Gastroesophageal sphincter (tissue), 4 donors: Measurements from ENCODE around the gene ANKMY2. TPM values are rescaled to one million over a fixed set of nuclear protein-coding genes. Genes with fewer than 3 reads are reported as not detected.

Experiments
- ATAC-seq: fragments of 150-250 bp; one replicate; pipeline ENCODE4 v1.9.1; 2016; ENCODE audit warnings: mild to moderate bottlenecking, moderate library complexity
- H3K27ac ChIP-seq, 4 donors: fragments of 200-600 bp; sonication (generic) in 3 of 4; 1 replicate in 3 of 4; 2 replicates in 1 of 4; pipeline ENCODE4 v1.5.1; 2016 to 2019
- H3K27me3 ChIP-seq: fragments of 200-600 bp; sonication (generic); one replicate; pipeline ENCODE4 v1.5.1; 2019
- H3K36me3 ChIP-seq, 2 donors: fragments of 200-600 bp; sonication (generic); one replicate each; pipeline ENCODE4 v1.5.1; 2019; ENCODE audit warnings: control low read depth in 1 of 2
- H3K4me1 ChIP-seq, 3 donors: fragments of 200-600 bp; sonication (generic); 1 replicate in 2 of 3; 2 replicates in 1 of 3; pipeline ENCODE4 v1.5.1; 2016 to 2019; ENCODE audit warnings: control low read depth in 2 of 3
- H3K4me3 ChIP-seq, 2 donors: fragments of 200-600 bp; sonication (generic); one replicate each; pipeline ENCODE4 v1.5.1; 2019; ENCODE audit warnings: mild to moderate bottlenecking in 1 of 2, moderate library complexity in 1 of 2
- H3K9me3 ChIP-seq, 3 donors: fragments of 200-600 bp; sonication (generic); one replicate each; pipeline ENCODE4 v1.5.1; 2017 to 2019; ENCODE audit warnings: control low read depth in 2 of 3
- EP300 ChIP-seq: sonication (generic); formaldehyde crosslinking; IDR thresholded peaks from one replicate; pipeline ENCODE4 v1.6.1; 2017; ENCODE audit warnings: antibody characterized with exemption, mild to moderate bottlenecking
- POLR2A ChIP-seq, 2 donors: fragments of 450-650 bp; IDR thresholded peaks; one replicate each; pipeline ENCODE4 v1.6.1; 2017; ENCODE audit warnings: antibody characterized with exemption in 2 of 2, mild to moderate bottlenecking in 2 of 2, moderate library complexity in 1 of 2
- POLR2AphosphoS5 ChIP-seq: sonication (generic); formaldehyde crosslinking; IDR thresholded peaks from one replicate; pipeline ENCODE4 v1.6.1; 2017; ENCODE audit warnings: antibody characterized with exemption
- WGBS, 2 donors: methylation state at CpG; one replicate each; pipeline ENCODE4 v1.1.5; 2018; ENCODE audit warnings: low coverage in 1 of 2; 5-methylcytosine and 5-hydroxymethylcytosine counted together
- total RNA-seq, 4 donors: library from RNA; depleted of rRNA; stranded (reverse); fragments of >200 nt; gene quantifications; one replicate each; pipeline ENCODE4 v1.1.0, GENCODE V29; 2016
- TF ChIP-seq, protein P1 (sequence below), 4 experiments: fragments of 200-600 bp in 2 of 4; fragments of 450-650 bp in 2 of 4; sonication (generic) in 1 of 4; IDR thresholded peaks; one replicate each; pipeline ENCODE4 v1.5.1; 2017 to 2019; ENCODE audit warnings: antibody characterized with exemption in 4 of 4, mild to moderate bottlenecking in 2 of 4, moderate library complexity in 2 of 4

Gene ANKMY2
- total RNA-seq, 4 donors from 2014 or later, result 13.2 to 37.9 (median 25.3) TPM

DNA sequence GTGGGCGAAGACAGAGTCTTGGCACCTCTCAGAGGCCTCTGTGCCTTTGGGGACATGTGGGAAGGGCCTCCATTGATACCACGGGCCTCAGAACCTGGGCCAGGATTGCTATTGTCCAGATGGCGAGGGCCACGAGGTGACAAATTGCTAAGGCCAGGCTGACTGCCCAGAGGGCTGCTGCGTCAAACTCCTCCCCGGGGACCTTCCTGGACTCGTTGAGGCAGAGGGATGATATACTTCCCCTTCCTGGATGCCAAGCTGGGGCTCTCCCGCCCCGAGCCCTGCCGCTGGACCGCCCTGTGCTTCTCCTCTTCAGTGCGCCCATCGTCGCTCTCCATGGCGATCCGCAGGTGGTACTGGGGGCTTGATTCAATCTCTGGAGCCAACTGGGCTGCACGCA lies 60.0 kb downstream of the ANKMY2 start:
- no peaks in the 10 kb centered on the region for H3K4me1 ChIP-seq
- WGBS, 2 donors, result 84 to 97% methylated on average over 5 to 7 of the region's 17 CpGs
- no peak overlapping the region for H3K4me3 ChIP-seq
- peaks cover 0 to 4% (median 0%) of the 10 kb centered on the region in 3 donors for H3K9me3 ChIP-seq
- no peak for ATAC-seq
- no peak overlapping the region for H3K27ac ChIP-seq
- H3K27me3 ChIP-seq, result no peaks in the 10 kb centered on the region
- no peak for TF ChIP-seq EP300
- TF ChIP-seq, protein P1, sequence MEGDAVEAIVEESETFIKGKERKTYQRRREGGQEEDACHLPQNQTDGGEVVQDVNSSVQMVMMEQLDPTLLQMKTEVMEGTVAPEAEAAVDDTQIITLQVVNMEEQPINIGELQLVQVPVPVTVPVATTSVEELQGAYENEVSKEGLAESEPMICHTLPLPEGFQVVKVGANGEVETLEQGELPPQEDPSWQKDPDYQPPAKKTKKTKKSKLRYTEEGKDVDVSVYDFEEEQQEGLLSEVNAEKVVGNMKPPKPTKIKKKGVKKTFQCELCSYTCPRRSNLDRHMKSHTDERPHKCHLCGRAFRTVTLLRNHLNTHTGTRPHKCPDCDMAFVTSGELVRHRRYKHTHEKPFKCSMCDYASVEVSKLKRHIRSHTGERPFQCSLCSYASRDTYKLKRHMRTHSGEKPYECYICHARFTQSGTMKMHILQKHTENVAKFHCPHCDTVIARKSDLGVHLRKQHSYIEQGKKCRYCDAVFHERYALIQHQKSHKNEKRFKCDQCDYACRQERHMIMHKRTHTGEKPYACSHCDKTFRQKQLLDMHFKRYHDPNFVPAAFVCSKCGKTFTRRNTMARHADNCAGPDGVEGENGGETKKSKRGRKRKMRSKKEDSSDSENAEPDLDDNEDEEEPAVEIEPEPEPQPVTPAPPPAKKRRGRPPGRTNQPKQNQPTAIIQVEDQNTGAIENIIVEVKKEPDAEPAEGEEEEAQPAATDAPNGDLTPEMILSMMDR (IDR thresholded peaks at IDR 0.05), result no peak
- TF ChIP-seq POLR2A (IDR thresholded peaks at IDR 0.05), result no peak
- TF ChIP-seq POLR2AphosphoS5, result no peak
- no peaks in the 10 kb centered on the region for H3K36me3 ChIP-seq

- no peak overlapping the region for H3K27ac ChIP-seq
- TF ChIP-seq POLR2AphosphoS5 (no peak), EP300 (no peak), POLR2A (IDR thresholded peaks at IDR 0.05) (no peak)
- TF ChIP-seq, protein P1 (IDR thresholded peaks at IDR 0.05), result no peak
- ATAC-seq, result no peak
- no peaks in the 10 kb centered on the region for H3K4me1 ChIP-seq
- H3K9me3 ChIP-seq, result peaks cover 0 to 4% (median 0%) of the 10 kb centered on the region in 3 donors
- WGBS, 2 donors, result 100% methylated on average over 2 of the region's 7 CpGs; no CpG with 5 or more reads in 1 of the 2 donors
- H3K36me3 ChIP-seq, result no peaks in the 10 kb centered on the region
- no peaks in the 10 kb centered on the region for H3K27me3 ChIP-seq
- H3K4me3 ChIP-seq, result no peak overlapping the region
Observed at GRCh38 chr7:16583834-16584233, 61.7 kb downstream of the ANKMY2 start.

DNA sequence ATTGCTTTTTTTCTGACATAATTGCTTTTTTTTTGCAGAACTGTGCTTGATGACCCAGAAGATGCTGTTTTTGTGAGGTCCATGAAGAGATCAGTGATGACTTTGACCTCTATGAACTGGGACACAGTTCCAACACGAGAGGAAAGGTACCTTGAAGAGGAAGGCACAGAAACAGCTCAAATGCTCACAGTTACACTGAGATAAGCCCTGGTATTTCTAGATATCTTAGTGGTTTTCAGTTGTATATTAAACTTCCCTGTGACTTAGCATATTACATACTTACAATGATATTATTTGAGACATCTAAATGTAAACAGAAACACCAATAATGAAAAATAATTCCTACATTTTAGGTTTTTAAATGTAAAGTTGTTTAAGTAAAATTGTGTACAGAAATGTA lies 64.3 kb downstream of the ANKMY2 start:
- no peak for ATAC-seq
- no peak overlapping the region for H3K27ac ChIP-seq
- H3K36me3 ChIP-seq, result no peaks in the 10 kb centered on the region
- H3K9me3 ChIP-seq, result peaks cover 0 to 4% (median 0%) of the 10 kb centered on the region in 3 donors
- no peaks in the 10 kb centered on the region for H3K27me3 ChIP-seq
- H3K4me1 ChIP-seq, result no peaks in the 10 kb centered on the region
- H3K4me3 ChIP-seq, result no peak overlapping the region
- TF ChIP-seq POLR2AphosphoS5 (no peak), POLR2A (IDR thresholded peaks at IDR 0.05) (no peak), EP300 (no peak)
- TF ChIP-seq, protein P1 (IDR thresholded peaks at IDR 0.05), result no peak
- WGBS, 2 donors, result 21 to 60% methylated on average over 1 of the region's 1 CpG

DNA sequence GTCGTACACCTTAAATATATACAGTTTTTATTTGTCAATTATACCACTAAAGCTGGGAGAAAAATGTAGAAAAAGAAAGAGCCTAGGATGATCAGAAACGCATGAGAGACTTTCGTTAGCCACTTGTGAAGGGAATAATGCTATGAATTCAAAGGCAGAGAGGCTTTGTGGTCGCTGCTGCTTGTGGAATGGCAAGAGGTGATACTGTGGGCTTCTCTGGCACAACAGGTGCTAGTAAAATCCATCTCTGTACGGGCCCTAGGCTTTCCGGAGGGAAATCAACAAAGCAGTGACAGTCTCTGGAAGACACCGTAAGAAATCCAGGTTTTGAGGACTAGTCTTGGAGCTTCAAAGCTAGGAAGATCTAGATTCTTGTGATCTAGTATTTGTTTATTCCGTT lies 66.3 kb downstream of the ANKMY2 start:
- H3K36me3 ChIP-seq, result no peaks in the 10 kb centered on the region
- H3K4me3 ChIP-seq, result no peak overlapping the region
- no peaks in the 10 kb centered on the region for H3K9me3 ChIP-seq
- ATAC-seq, result no peak
- no peak overlapping the region for H3K27ac ChIP-seq
- H3K27me3 ChIP-seq, result no peaks in the 10 kb centered on the region
- WGBS, 2 donors, result 77 to 86% methylated on average over 6 to 8 of the region's 8 CpGs
- no peak for TF ChIP-seq POLR2A (IDR thresholded peaks at IDR 0.05)
- TF ChIP-seq POLR2AphosphoS5, result no peak
- no peak for TF ChIP-seq EP300
- TF ChIP-seq, protein P1 (IDR thresholded peaks at IDR 0.05), result no peak
- H3K4me1 ChIP-seq, result no peaks in the 10 kb centered on the region

DNA sequence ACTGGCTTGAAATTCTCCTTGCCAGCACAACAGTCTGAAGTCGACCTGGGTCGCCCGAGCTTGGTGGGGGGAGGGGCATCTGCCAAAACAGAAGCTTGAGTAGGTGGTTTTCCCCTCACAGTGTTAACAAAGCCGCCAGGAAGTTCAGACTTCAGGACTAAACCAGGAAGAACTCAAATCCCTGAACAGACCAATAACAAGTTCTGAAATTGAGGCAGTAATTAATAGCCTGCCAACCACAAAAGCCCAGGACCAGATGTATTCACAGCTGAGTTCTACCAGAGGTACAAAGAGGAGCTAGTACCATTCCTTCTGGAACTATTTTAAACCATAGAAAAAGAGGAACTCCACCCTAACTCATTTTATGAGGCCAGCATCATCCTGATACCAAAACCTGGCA lies 73.6 kb downstream of the ANKMY2 start:
- Histone ChIP-seq H3K27ac (no peak overlapping the region), H3K4me1 (no peaks in the 10 kb centered on the region), H3K9me3 (peaks cover 0 to 12% (median 0%) of the 10 kb centered on the region in 3 donors), H3K36me3 (no peaks in the 10 kb centered on the region), H3K4me3 (no peak overlapping the region), H3K27me3 (no peaks in the 10 kb centered on the region)
- no peak for ATAC-seq
- 80% methylated on average over 1 of the region's 4 CpGs; no CpG with 5 or more reads in 1 of the 2 donors for WGBS, 2 donors
- TF ChIP-seq EP300, result no peak
- TF ChIP-seq POLR2AphosphoS5, result no peak
- no peak for TF ChIP-seq POLR2A (IDR thresholded peaks at IDR 0.05)
- TF ChIP-seq, protein P1 (IDR thresholded peaks at IDR 0.05), result no peak
